Stimulated activated naive CD8-positive, alpha-beta T cell treated with anti-CD3 and anti-CD28 coated beads, Interleukin-15, amount 100 ng/mL, for 72 hours (primary cell): ENCODE measurements around the gene SEZ6L.

ENCODE experiments used
- ATAC-seq: fragments of 150-1000 bp; cut with Tn5 transposase; 2 replicates; pipeline ENCODE4 v1.10.0; 2021; ENCODE audit warnings: mild to moderate bottlenecking, moderate library complexity
- DNase-seq, 2 donors: peaks; one replicate each; pipeline ENCODE4 v3.0.0; 2021 to 2022
- H3K27ac Mint-ChIP-seq, 2 donors: one replicate each; pipeline ENCODE4 v1.8.0; 2022; ENCODE audit warnings: mild to moderate bottlenecking in 2 of 2, mixed read lengths in 2 of 2, moderate library complexity in 2 of 2
- H3K27me3 Mint-ChIP-seq: one replicate; pipeline ENCODE4 v1.8.0; 2022; ENCODE audit warnings: mixed read lengths
- H3K4me1 Mint-ChIP-seq: one replicate; pipeline ENCODE4 v1.8.0; 2022; ENCODE audit warnings: mild to moderate bottlenecking, mixed read lengths
- H3K4me3 Mint-ChIP-seq, 2 donors: one replicate each; pipeline ENCODE4 v1.8.0; 2022; ENCODE audit warnings: mild to moderate bottlenecking in 2 of 2, mixed read lengths in 2 of 2, moderate library complexity in 1 of 2
- H3K9me3 Mint-ChIP-seq, 2 donors: one replicate each; pipeline ENCODE4 v1.8.0; 2022; ENCODE audit warnings: mixed read lengths in 2 of 2

The SEZ6L gene

DNA sequence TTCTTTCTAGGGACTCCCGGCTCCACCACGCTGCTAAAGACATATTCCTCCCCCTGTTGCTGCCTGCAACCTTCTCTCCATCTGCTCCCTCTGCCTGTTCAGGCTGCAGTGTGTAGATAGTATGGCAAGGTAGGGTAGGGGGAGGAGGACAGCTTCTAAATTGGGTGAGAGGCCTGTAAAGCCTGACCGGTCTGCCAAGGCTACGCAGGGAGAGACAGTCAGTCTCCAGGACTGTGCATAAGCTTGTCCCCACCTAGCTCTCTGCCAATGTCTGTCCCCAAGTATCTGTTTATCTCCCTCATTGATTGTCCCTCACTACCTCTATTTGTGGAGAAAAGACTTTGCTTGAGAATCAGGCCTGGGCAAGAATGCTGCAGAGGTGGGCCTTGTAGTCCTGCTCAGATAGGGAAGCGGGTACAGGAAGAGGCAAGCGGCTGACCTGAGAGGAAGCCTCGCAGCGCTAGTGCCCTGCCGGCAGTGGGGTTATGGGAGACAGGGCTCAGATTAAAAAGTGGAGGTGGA, 871 bp upstream of the SEZ6L start:
- Mint-ChIP-seq H3K27ac (no peak overlapping the region), H3K9me3 (no peaks in the 10 kb centered on the region), H3K4me3 (peak overlapping the region in 1 of 2 donors; percentile 38), H3K27me3 (peaks cover 86% of the 10 kb centered on the region), H3K4me1 (peaks cover 8% of the 10 kb centered on the region)
- DNase-seq (no peak), ATAC-seq (no peak)

DNA sequence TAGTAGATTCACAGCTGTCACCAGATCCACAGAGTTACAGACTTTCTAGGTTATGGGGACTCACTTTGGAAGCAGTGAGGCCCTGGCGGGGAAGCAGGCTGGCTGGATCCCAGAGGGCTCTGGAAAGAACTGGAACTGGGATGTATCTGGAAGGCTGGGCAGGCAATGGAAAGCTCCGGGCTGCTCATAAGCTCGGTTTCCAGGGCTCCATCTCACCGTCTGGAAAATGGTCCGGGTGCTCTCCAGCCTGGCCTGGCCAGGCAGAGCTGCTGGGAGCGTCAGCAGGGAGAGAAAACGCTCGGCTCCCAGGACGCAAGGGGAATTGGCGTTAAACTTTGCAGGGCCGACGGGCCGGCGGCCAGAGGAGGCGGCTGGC, 335 bp upstream of the SEZ6L start:
- DNase-seq (no peak), ATAC-seq (no peak)
- peaks cover 90% of the 10 kb centered on the region for H3K27me3 Mint-ChIP-seq
- H3K27ac Mint-ChIP-seq = no peak overlapping the region
- H3K4me3 Mint-ChIP-seq = peak overlapping the region in 1 of 2 donors; percentile 38
- H3K4me1 Mint-ChIP-seq = peaks cover 8% of the 10 kb centered on the region
- no peaks in the 10 kb centered on the region for H3K9me3 Mint-ChIP-seq

DNA sequence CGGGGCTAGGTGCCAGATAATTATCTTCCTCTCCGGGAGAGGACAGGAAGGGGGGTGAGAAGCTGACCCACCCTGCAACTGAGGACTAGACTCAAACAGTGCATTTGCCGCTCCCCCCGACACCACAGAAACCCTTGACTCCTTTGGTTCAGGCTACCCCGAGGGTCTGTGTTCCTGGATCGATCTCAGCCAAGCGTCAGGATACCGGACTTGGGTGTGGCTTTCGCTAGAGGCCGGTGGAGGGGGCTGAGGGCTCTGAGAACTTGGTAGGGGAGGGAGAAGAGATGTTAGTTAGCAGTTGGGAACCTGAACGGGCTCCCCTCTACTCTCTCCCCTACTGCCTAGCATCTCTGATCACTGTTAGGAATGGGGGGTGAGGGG, 840 bp downstream of the SEZ6L start:
- H3K27ac Mint-ChIP-seq = no peak overlapping the region
- H3K4me3 Mint-ChIP-seq = peak overlapping the region in 1 of 2 donors; percentile 5
- H3K4me1 Mint-ChIP-seq = peaks cover 8% of the 10 kb centered on the region
- ATAC-seq (no peak), DNase-seq (no peak)
- no peaks in the 10 kb centered on the region for H3K9me3 Mint-ChIP-seq
- peaks cover 87% of the 10 kb centered on the region for H3K27me3 Mint-ChIP-seq

DNA sequence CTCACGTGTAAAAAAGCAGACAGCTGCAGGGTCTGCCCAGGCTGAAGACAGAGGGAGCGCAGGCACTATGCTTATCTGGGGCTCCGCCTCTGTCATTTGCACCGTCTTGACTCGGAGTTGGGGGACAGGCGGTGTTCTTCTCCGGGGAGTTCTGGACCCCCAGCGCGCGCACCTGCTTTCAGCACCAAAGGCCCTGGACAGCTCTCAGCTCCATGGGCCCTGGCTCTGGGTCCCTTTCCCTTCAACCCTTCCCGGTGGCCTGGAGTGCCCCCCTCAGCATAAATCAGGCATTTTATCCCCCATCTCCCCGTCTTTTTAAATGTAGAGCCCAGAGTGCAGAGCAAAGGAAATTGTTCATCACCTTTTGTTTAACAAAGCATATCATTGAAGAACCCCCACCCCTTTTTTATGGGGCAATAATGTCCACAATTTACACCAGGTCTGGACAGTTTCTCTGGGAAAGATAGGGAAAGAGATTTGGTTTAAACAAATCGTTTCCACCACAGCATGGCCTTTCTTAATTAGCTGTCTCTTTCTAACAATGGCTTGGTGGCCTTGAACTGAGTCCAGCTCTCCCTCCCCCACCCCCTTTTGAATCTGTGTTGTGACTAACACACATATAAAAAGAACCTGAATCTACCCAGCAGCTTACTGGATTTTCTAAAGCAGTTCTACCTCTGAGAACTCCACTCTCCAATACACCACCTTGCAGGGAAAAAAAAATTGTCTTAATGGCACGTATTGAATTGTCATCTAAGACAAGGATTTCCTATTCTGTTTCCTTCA, 1.7 kb downstream of the SEZ6L start:
- Mint-ChIP-seq H3K4me1 (peaks cover 8% of the 10 kb centered on the region), H3K4me3 (no peak overlapping the region), H3K9me3 (no peaks in the 10 kb centered on the region), H3K27ac (no peak overlapping the region), H3K27me3 (peaks cover 78% of the 10 kb centered on the region)
- no peak for ATAC-seq
- DNase-seq = peak in 1 of 2 donors; percentile 7

DNA sequence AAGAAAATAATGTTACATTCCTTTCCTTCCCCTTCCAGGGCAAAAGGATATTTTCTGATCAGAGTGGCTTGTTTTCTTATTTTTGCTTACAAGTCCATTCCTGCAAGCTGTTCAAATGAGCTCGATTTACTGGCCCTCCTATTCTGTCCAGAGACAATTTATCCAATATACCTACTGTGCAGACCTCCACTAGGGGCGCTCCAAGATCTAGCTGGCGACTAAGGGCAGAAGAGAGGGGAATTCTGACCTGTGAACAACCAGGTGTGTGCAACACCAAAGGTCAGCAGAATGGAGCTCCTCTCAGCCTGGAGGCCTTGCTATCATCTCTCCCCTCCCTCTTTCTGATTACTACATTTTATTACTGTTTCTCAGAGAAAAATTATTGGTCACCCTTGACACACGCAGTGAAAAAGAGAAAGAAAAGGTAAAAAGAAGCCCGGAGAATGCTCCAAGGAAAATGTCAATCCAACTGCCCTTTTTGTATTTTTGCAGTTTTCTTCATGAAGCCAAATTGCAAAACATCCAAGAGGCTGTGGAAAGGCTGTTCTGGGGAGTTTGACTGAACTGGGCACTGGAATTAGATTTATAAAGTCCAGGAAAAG, 3.2 kb downstream of the SEZ6L start:
- H3K4me1 Mint-ChIP-seq = peaks cover 8% of the 10 kb centered on the region
- peaks cover 68% of the 10 kb centered on the region for H3K27me3 Mint-ChIP-seq
- no peak overlapping the region for H3K27ac Mint-ChIP-seq
- ATAC-seq = no peak
- no peak overlapping the region for H3K4me3 Mint-ChIP-seq
- no peaks in the 10 kb centered on the region for H3K9me3 Mint-ChIP-seq
- DNase-seq = peak in 1 of 2 donors; percentile 13

DNA sequence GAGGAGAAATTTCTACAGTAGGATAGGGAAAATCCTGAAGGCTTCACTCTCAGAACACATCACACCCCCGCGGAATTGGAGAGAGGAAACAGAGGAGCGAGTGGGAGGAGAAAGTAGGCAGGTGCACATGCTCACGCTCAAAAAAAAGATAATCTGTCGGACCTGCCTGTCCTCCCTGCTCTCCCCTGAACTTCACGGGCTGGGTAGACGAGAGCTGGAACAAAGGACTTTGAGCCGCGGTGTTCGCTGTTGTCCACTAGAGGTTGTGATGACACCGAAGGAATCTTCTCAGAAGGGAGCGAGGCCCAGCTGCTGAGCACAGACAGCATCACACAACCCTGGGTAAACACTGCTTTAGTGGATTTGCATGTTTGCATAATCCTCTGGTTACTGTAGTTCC, 5.0 kb downstream of the SEZ6L start:
- no peak overlapping the region for H3K27ac Mint-ChIP-seq
- ATAC-seq = no peak
- peaks cover 55% of the 10 kb centered on the region for H3K27me3 Mint-ChIP-seq
- H3K4me3 Mint-ChIP-seq = no peak overlapping the region
- no peaks in the 10 kb centered on the region for H3K9me3 Mint-ChIP-seq
- no peaks in the 10 kb centered on the region for H3K4me1 Mint-ChIP-seq
- no peak for DNase-seq

DNA sequence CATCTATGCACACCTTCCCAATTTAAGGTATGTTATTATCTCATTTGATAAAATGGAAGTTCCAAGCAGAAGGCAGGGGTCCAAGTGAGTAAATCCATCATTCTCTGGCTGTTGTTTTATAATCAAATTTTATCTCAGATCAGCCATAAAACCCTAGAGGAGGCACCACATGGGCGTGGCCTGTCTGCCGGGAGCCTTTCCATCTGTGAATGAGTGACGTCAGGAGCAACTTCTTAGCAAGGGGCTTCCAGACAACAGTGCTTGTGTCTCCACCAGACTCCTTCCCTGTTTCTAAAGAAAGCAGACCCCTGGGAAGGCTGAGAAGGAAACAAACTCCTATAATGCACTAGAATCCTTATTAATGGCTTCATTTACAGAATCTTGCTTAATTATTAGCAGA, 13.5 kb downstream of the SEZ6L start:
- Mint-ChIP-seq H3K27ac (no peak overlapping the region), H3K4me1 (no peaks in the 10 kb centered on the region)

DNA sequence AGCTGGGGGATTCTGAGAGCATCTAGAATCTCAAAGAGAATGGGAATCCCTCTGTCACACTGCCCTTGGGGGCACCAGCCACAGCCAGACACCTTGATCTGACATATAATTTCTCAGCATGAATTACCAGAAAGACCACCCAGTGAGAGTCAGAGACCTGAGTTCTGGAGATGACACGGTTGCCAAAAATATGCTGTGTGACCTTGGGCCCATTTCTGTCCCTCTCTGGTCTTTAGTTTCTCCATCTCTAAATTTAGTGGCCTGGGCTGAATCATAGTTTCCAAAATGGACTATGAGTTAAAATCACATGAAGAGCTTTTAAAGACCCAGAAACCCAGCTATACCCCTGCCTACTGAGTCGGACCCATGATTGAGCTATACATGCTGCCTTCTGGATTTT, 15.9 kb downstream of the SEZ6L start:
- H3K4me3 Mint-ChIP-seq = no peak overlapping the region
- H3K4me1 Mint-ChIP-seq = no peaks in the 10 kb centered on the region
- DNase-seq (no peak), ATAC-seq (no peak)
- no peak overlapping the region for H3K27ac Mint-ChIP-seq
- no peaks in the 10 kb centered on the region for H3K9me3 Mint-ChIP-seq
- H3K27me3 Mint-ChIP-seq = peaks cover 10% of the 10 kb centered on the region

More for the DNA sequence above, 13.5 kb downstream of the SEZ6L start:
- no peak for ATAC-seq
- Mint-ChIP-seq H3K4me3 (no peak overlapping the region), H3K9me3 (no peaks in the 10 kb centered on the region), H3K27me3 (peaks cover 16% of the 10 kb centered on the region)
- DNase-seq = no peak

DNA sequence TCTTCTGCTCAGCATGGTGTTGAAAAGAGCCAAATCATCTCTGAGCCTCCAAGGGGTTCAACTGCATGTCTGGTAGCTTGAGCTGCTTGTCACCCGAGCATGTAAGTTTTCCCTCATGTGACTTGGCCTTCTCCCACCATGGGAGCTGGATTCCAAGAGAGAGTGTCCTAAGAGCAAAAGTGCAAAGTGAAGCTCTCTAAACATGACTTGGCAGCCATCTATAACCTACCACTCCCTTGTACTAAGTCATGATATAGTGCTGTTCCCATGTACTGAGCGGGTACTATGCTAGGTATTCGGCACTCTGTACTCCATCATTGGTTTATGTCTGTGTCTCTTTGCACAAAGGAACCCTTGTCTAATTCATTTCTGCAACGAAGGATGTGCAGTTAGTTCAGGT, 19.1 kb downstream of the SEZ6L start:
- DNase-seq (no peak), ATAC-seq (no peak)
- no peak overlapping the region for H3K27ac Mint-ChIP-seq
- H3K27me3 Mint-ChIP-seq = peaks cover 10% of the 10 kb centered on the region
- H3K4me3 Mint-ChIP-seq = no peak overlapping the region
- no peaks in the 10 kb centered on the region for H3K9me3 Mint-ChIP-seq
- no peaks in the 10 kb centered on the region for H3K4me1 Mint-ChIP-seq

DNA sequence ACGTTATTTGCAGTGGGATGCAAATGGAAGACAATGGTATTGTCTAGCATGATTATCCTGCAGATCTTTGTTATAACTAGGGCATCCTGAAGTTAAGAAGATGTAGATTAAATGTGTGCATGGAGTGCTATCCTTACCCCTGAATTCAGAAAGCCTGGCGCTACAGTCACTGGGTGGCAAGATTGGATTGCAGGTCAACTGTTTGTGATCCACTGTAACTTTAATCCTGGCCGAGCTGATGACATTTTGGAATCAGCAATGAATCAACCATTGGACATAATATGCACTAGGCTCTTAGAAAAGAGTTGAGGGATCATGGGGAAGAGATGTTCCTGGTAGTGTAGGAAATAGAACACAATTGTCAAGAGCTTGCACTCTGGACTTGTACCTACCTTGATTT, 25.1 kb downstream of the SEZ6L start:
- peaks cover 24% of the 10 kb centered on the region for H3K27me3 Mint-ChIP-seq
- H3K4me1 Mint-ChIP-seq = no peaks in the 10 kb centered on the region
- DNase-seq = no peak
- H3K9me3 Mint-ChIP-seq = no peaks in the 10 kb centered on the region
- no peak overlapping the region for H3K4me3 Mint-ChIP-seq
- H3K27ac Mint-ChIP-seq = no peak overlapping the region
- no peak for ATAC-seq

DNA sequence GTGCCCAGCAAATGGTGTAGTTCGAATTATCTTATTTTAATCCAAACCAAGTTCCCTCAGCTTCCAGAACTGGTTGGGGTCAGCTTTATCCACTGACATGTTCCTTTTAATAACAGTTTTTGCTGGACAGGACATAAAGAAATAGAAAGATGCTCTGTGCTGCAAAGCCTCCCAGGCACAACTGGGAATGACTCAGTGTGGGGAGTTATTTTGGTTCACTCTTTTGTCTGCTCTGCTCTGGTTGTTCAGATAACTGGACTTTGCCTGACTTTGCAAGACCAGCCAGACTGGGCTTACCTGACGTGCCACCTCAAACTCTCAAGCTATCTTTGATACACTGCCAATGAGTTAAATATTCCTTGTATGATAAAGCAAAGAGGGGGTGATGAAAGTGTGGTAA, 25.6 kb downstream of the SEZ6L start:
- Mint-ChIP-seq H3K27ac (no peak overlapping the region), H3K4me1 (no peaks in the 10 kb centered on the region), H3K4me3 (no peak overlapping the region), H3K27me3 (peaks cover 29% of the 10 kb centered on the region), H3K9me3 (no peaks in the 10 kb centered on the region)
- no peak for ATAC-seq
- DNase-seq = no peak

DNA sequence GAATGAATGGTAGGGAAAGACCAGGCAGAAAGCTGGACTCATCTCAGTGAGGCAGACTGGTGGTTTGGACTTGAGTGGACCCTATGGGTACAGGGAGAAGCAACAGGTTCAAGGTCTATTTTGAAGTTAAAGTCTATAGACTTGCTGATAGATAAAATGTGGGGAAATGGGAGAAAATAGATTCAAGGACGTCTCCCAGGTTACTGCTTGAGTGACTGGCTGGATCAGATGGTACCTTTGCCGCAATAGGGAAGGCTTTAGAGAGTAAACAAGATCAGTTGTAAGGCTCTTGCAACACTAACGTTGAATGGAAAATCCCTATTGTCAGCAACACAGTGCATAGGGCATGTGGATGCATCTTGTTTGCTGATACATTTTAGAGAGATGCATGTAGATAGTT, 27.4 kb downstream of the SEZ6L start:
- Mint-ChIP-seq H3K9me3 (no peaks in the 10 kb centered on the region), H3K4me1 (no peaks in the 10 kb centered on the region), H3K27me3 (peaks cover 42% of the 10 kb centered on the region), H3K27ac (no peak overlapping the region), H3K4me3 (no peak overlapping the region)
- no peak for DNase-seq
- ATAC-seq = no peak

DNA sequence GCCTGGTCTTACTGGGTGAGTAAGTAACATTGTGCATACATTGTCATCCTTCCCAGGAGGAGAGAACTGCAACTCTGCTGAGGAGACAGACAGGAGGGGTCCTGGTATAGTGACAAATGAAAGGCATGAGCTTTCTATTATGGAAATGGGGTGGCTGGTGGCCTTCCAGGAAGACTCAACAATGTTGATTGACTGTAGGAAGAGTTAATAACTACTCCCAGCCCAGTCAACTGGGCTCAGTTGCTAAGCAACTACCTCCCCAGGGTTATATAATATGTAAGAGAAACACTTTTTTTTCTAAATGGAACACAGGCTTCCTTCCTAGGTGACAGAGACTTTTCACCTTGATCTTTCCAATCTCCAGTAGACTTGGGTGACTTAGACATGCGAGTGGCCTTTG, 28.2 kb downstream of the SEZ6L start:
- no peak for ATAC-seq
- no peaks in the 10 kb centered on the region for H3K9me3 Mint-ChIP-seq
- peaks cover 47% of the 10 kb centered on the region for H3K27me3 Mint-ChIP-seq

DNA sequence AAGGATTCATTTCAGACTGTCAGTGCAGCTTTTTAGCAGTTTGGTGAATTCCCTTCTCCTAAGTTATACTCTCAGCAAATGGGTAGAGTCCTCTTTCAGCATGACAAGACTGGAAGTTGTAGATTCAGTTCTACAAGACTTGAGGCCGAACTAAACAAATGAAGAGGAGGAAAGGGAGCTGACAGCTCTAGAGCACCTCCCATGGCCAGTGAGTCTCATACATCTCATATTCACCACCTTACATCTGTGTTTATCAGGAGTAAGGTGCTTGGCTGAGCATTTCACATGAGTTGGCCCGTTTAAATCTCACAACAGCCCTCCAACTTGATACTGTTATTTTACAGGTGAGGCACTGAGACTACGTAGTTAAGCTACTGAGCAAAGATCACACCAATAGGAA, 30.4 kb downstream of the SEZ6L start:
- ATAC-seq = no peak
- DNase-seq = no peak
- H3K9me3 Mint-ChIP-seq = no peaks in the 10 kb centered on the region

More for the DNA sequence above, 28.2 kb downstream of the SEZ6L start:
- H3K4me1 Mint-ChIP-seq = no peaks in the 10 kb centered on the region
- H3K4me3 Mint-ChIP-seq = no peak overlapping the region
- H3K27ac Mint-ChIP-seq = no peak overlapping the region
- no peak for DNase-seq

DNA sequence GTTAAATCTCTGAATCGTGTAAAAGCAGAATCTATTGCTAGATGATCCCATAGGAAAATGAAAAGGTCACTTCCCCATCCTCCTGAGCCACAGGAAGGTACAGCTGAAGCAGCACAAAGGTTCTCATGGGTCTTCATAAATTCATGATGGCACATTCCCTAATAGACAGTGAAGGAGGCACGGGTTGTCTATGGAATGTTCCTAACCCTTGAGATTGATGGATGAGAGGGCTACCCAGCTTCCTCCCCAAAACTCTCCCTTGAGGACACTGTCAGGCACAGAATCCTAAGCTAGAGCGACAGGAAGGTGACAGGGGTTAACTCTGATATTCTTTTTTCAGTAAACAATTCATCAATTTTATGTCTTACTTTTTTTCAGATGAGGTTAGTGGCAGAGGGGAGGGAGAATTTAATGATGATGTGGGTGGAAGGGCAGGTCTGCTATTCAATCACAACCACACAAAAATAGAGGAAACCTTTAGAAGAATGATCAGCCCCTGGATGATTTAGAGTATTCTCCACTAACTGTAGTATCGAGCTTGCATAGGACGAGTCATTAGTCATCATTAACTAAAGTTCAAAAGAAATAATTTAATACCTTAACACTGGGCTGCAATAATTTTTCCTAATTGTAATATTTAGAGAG, 33.1 kb downstream of the SEZ6L start:
- H3K27ac Mint-ChIP-seq = no peak overlapping the region
- ATAC-seq (no peak), DNase-seq (no peak)
- no peaks in the 10 kb centered on the region for H3K9me3 Mint-ChIP-seq
- peaks cover 41% of the 10 kb centered on the region for H3K27me3 Mint-ChIP-seq
- no peaks in the 10 kb centered on the region for H3K4me1 Mint-ChIP-seq
- H3K4me3 Mint-ChIP-seq = no peak overlapping the region

More for the DNA sequence above, 30.4 kb downstream of the SEZ6L start:
- H3K4me1 Mint-ChIP-seq = no peaks in the 10 kb centered on the region
- no peak overlapping the region for H3K27ac Mint-ChIP-seq
- H3K27me3 Mint-ChIP-seq = peaks cover 47% of the 10 kb centered on the region
- H3K4me3 Mint-ChIP-seq = no peak overlapping the region

DNA sequence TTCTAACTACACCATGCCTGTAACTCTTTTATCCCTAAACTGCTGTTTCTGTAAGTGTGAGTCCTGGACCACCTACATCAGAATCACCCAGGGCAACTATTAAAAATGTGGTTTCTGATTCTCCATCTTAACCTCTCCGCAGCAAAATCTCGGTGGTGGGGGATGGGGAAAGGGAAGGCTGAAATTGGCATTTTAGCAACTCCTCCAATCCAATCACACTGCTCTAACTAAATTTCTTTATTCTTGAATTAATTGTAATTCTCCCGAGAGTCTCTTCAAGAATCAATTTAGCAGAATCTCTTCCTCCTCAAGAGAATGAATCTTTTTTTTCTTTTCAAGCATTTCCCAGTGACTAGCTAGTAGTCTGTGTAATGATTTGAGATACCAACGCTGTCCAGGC, 36.2 kb downstream of the SEZ6L start:
- ATAC-seq (no peak), DNase-seq (no peak)
- H3K27me3 Mint-ChIP-seq = peaks cover 21% of the 10 kb centered on the region
- no peaks in the 10 kb centered on the region for H3K9me3 Mint-ChIP-seq
- H3K4me3 Mint-ChIP-seq = no peak overlapping the region
- H3K4me1 Mint-ChIP-seq = no peaks in the 10 kb centered on the region
- peak overlapping the region in 1 of 2 donors; percentile 23 for H3K27ac Mint-ChIP-seq
